Stomach smooth muscle (tissue), 2 donors: ENCODE results near the gene MARK4.
A peak's percentile ranks its signal among the peaks of the same experiment; 100 is the strongest.
"Not testable (repeated sequence)": the region's sequence is repeated elsewhere in the genome, so short reads cannot be mapped to it uniquely, and the experiment has no call there.

ENCODE experiments used
- H3K27ac ChIP-seq: one replicate; pipeline ENCODE4 v1.7.0; 2013; ENCODE audit warnings: mild to moderate bottlenecking, low read length, inconsistent platforms
- H3K27me3 ChIP-seq, 2 donors: one replicate each; pipeline ENCODE4 v1.7.0; 2013; ENCODE audit warnings: low read length in 2 of 2; ENCODE audit not compliant: insufficient read depth in 2 of 2, control insufficient read depth in 1 of 2
- H3K36me3 ChIP-seq, 2 donors: one replicate each; pipeline ENCODE4 v1.7.0; 2013; ENCODE audit warnings: low read length in 2 of 2; ENCODE audit not compliant: control insufficient read depth in 2 of 2, insufficient read depth in 2 of 2
- H3K4me1 ChIP-seq: one replicate; pipeline ENCODE4 v1.7.0; 2013; ENCODE audit warnings: low read length; ENCODE audit not compliant: control insufficient read depth, insufficient read depth
- H3K4me3 ChIP-seq, 2 donors: one replicate each; pipeline ENCODE4 v1.7.0; 2013; ENCODE audit warnings: low read length in 2 of 2
- H3K9ac ChIP-seq, 2 donors: one replicate each; pipeline ENCODE4 v1.7.0; 2013; ENCODE audit warnings: low read length in 2 of 2, mild to moderate bottlenecking in 1 of 2
- H3K9me3 ChIP-seq, 2 donors: one replicate each; pipeline ENCODE4 v1.7.0; 2013; ENCODE audit warnings: low read length in 2 of 2; ENCODE audit not compliant: control insufficient read depth in 2 of 2
- donor health status: healthy.
- donor health status: Pancreatic carcinoma.

Gene MARK4

DNA sequence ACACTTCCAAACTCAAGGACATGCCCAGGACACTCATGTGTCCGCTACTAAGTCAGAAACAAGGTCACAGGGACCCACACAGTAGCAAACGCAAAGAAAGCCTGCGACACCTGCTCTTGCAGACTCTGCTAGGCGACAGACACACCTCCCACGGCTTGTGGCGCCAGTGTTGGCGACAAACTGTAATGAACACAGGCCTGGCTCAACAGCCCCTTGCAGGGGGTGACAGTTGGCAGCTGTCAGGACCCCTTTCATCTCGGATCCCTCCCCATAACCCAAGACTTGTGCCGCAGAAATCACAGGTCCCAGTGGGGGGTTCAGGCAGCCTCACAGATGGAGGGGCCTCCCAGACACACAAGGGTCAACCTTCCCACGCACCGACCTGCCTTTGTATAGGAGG lies 71.2 kb downstream of the MARK4 start:
- Histone ChIP-seq H3K27me3 (peaks cover 0 to 8% of the 10 kb centered on the region in 2 donors), H3K9ac (no peak overlapping the region)

GRCh38 chr19:45322744-45323281 lies 71.7 kb downstream of the MARK4 start, which contains the start of gene CKM:
Gene CKM (minus strand): TSS chr19:45322875. CDS start chr19:45319713, 3,162 bp downstream.
- Histone ChIP-seq H3K9me3 (no peaks in the 10 kb centered on the region), H3K27ac (peak within 1 kb of the TSS; percentile 76), H3K9ac (peak within 1 kb of the TSS; percentile 80 to 86), H3K4me1 (peaks cover 27% of the 10 kb centered on the region), H3K36me3 (no peaks in the 10 kb centered on the region), H3K27me3 (peaks cover 0 to 8% of the 10 kb centered on the region in 2 donors), H3K4me3 (peak within 1 kb of the TSS; percentile 70 to 73)

More for the DNA sequence above, 71.2 kb downstream of the MARK4 start:
- Histone ChIP-seq H3K36me3 (no peaks in the 10 kb centered on the region), H3K4me1 (peaks cover 27% of the 10 kb centered on the region), H3K4me3 (no peak overlapping the region), H3K27ac (no peak overlapping the region), H3K9me3 (no peaks in the 10 kb centered on the region)

GRCh38 chr19:45323671-45324081 lies 72.6 kb downstream of the MARK4 start:
- H3K9ac ChIP-seq: peak overlapping the region; percentile 80 to 86
- peaks cover 0 to 6% of the 10 kb centered on the region in 2 donors for H3K27me3 ChIP-seq

GRCh38 chr19:45324349-45324907 lies 73.4 kb downstream of the MARK4 start:
- H3K4me1 ChIP-seq: peaks cover 27% of the 10 kb centered on the region
- peaks cover 0 to 6% of the 10 kb centered on the region in 2 donors for H3K27me3 ChIP-seq
- peak overlapping the region; percentile 70 to 73 for H3K4me3 ChIP-seq
- no peaks in the 10 kb centered on the region for H3K9me3 ChIP-seq
- peak overlapping the region; percentile 76 for H3K27ac ChIP-seq
- peak overlapping the region; percentile 80 to 86 for H3K9ac ChIP-seq
- H3K36me3 ChIP-seq: no peaks in the 10 kb centered on the region

More at GRCh38 chr19:45323671-45324081, 72.6 kb downstream of the MARK4 start:
- no peaks in the 10 kb centered on the region for H3K36me3 ChIP-seq
- peak overlapping the region; percentile 70 to 73 for H3K4me3 ChIP-seq
- H3K9me3 ChIP-seq: no peaks in the 10 kb centered on the region
- H3K4me1 ChIP-seq: peaks cover 27% of the 10 kb centered on the region
- peak overlapping the region; percentile 76 for H3K27ac ChIP-seq

GRCh38 chr19:45327404-45328143 lies 76.5 kb downstream of the MARK4 start:
- Histone ChIP-seq H3K27me3 (peaks cover 0 to 6% of the 10 kb centered on the region in 2 donors), H3K27ac (no peak overlapping the region), H3K9me3 (no peaks in the 10 kb centered on the region), H3K36me3 (no peaks in the 10 kb centered on the region), H3K9ac (no peak overlapping the region), H3K4me1 (peaks cover 22% of the 10 kb centered on the region), H3K4me3 (no peak overlapping the region)

DNA sequence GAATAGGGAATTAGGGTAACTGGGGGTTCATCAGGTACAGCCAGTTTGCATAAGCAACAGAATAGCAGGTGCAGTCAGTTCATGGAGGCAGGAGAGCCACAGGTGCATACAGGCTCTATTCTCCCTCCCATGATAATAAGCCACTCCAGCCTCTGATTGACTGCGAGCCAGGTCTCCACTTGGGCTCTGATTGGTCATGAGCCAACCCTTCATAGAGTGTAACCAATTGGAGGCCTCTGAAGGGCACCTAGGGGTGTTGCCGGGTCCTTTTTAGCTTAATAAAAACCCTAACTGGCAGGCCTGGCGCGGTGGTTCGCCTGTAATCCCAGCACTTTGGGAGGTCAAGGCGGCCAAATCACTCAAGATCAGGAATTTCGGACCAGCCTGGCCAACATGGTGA lies 80.3 kb downstream of the MARK4 start:
- H3K27me3 ChIP-seq: no peaks in the 10 kb centered on the region
- H3K36me3 ChIP-seq: no peaks in the 10 kb centered on the region
- H3K9ac ChIP-seq: no peak overlapping the region
- no peak overlapping the region for H3K4me3 ChIP-seq
- no peaks in the 10 kb centered on the region for H3K9me3 ChIP-seq
- no peak overlapping the region for H3K27ac ChIP-seq
- peaks cover under 1% of the 10 kb centered on the region for H3K4me1 ChIP-seq

GRCh38 chr19:45333609-45334303 lies 82.7 kb downstream of the MARK4 start:
- Histone ChIP-seq H3K4me1 (peaks cover 4% of the 10 kb centered on the region), H3K36me3 (no peaks in the 10 kb centered on the region), H3K27ac (no peak overlapping the region), H3K4me3 (no peak overlapping the region), H3K9ac (no peak overlapping the region), H3K9me3 (no peaks in the 10 kb centered on the region), H3K27me3 (peaks cover 0 to 3% of the 10 kb centered on the region in 2 donors)

DNA sequence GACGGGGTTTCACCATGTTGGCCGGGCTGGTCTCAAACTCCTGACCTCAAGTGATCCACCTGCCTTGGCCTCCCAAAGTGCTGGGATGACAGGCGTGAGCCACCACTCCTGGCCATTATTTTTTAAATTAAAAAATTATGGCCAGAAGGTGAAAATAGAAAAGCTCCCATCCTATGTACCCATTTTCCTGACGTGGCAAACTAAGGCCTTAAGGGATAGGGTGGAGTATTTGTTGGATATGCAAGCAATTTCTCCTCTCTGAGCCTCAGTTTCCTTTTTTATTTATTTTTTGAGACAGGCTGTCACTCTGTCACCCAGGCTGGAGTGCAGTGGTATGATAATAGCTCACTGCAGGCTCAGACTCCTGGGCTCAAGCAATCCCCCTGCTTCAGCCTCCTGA lies 83.8 kb downstream of the MARK4 start:
- H3K4me1 ChIP-seq, H3K27me3 ChIP-seq, H3K36me3 ChIP-seq, H3K4me3 ChIP-seq, H3K9ac ChIP-seq, H3K27ac ChIP-seq, H3K9me3 ChIP-seq: not testable (repeated sequence)

DNA sequence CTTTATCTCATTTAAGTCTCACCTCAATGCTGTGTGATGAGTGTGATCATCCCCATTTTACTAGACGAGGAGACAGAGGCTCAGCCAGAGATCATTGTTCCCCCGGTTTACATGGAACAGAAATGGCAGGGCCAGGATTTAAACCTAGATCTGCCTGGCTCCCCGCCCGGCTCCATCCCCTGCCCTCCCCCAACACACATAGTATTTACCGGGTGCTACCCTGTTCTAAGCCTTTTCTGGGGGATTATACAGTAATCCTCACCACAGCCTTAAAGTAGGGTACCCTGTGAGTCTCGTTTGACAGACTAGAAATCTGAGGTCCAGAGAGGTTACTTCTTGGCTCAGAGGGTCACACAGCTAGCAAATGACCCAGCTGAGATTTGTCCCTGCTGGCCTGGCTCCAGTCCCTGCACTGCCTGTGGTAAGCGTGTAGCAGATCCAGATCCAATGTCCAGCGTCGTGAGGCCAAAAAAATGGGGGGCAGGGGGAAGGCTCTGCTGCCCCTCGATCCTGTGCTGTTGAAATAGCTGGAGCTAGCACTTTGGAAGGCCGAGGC lies 85.7 kb downstream of the MARK4 start:
- Histone ChIP-seq H3K4me1 (peaks cover 13% of the 10 kb centered on the region), H3K4me3 (no peak overlapping the region), H3K27ac (no peak overlapping the region), H3K36me3 (no peaks in the 10 kb centered on the region), H3K9me3 (no peaks in the 10 kb centered on the region), H3K27me3 (peaks cover 13 to 16% of the 10 kb centered on the region in 2 donors), H3K9ac (no peak overlapping the region)

DNA sequence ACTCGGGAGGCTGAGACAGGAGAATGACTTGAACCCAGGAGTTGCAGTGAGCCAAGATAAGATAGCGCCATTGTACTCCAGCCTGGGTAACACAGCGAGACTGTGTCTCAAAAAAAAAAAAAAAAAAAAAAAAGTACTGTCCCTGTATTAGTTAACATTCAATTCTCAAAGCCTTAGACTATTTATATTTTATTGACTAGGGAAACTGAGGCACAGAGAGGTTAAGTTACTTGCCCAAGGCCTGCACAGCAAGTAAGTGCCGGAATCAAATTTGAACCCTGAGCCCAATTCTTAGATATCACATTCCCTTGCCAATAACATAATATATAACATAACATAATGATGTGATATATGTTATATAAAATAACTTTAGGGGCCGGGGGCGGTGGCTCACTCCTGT lies 88.6 kb downstream of the MARK4 start:
- Histone ChIP-seq H3K36me3 (no peaks in the 10 kb centered on the region), H3K9ac (no peak overlapping the region), H3K4me3 (no peak overlapping the region), H3K9me3 (no peaks in the 10 kb centered on the region), H3K27me3 (peaks cover 19 to 22% of the 10 kb centered on the region in 2 donors), H3K4me1 (peaks cover 13% of the 10 kb centered on the region), H3K27ac (no peak overlapping the region)
